DOHH2 (cell line): ENCODE results near the gene CHRNA9.

Experiments
- H3F3A ChIP-seq: fragments of 200-600 bp; sonication (generic), shearing (Covaris generic); 2 replicates; pipeline ENCODE4 v1.6.0; 2016; ENCODE audit warnings: antibody characterized with exemption, mild to moderate bottlenecking; ENCODE audit not compliant: control insufficient read depth, insufficient read depth
- H3K27ac ChIP-seq: fragments of 200-600 bp; sonication (generic); 2 replicates; pipeline ENCODE4 v1.5.1; 2014; ENCODE audit warnings: low read depth, mild to moderate bottlenecking, low read length, moderate library complexity
- H3K27me3 ChIP-seq: fragments of 200-600 bp; sonication (generic); 2 replicates; pipeline ENCODE4 v1.6.1; 2014; ENCODE audit warnings: mild to moderate bottlenecking, low read length, mixed read lengths; ENCODE audit not compliant: control insufficient read depth
- H3K36me3 ChIP-seq: fragments of 200-600 bp; sonication (generic); 2 replicates; pipeline ENCODE4 v1.6.1; 2014; ENCODE audit warnings: mild to moderate bottlenecking, low read length, moderate library complexity, mixed read lengths; ENCODE audit not compliant: control insufficient read depth
- H3K4me1 ChIP-seq: fragments of 200-600 bp; sonication (generic); 2 replicates; pipeline ENCODE4 v1.6.1; 2014; ENCODE audit warnings: mild to moderate bottlenecking, low read length, mixed read lengths; ENCODE audit not compliant: control insufficient read depth
- H3K4me2 ChIP-seq: fragments of 200-600 bp; sonication (generic); 2 replicates; pipeline ENCODE4 v1.6.0; 2014; ENCODE audit warnings: mild to moderate bottlenecking, low read length, moderate library complexity
- H3K4me3 ChIP-seq: fragments of 200-600 bp; sonication (generic); 2 replicates; pipeline ENCODE4 v1.5.1; 2014; ENCODE audit warnings: mild to moderate bottlenecking, low read length, mixed read lengths
- H3K79me2 ChIP-seq: fragments of 200-600 bp; sonication (generic); 2 replicates; pipeline ENCODE4 v1.6.1; 2014; ENCODE audit warnings: mild to moderate bottlenecking, low read length, mixed read lengths; ENCODE audit not compliant: control insufficient read depth
- H3K9me2 ChIP-seq: fragments of 200-600 bp; sonication (generic); replicated peaks from 2 replicates; pipeline ENCODE4 v1.6.1; 2014; ENCODE audit warnings: mild to moderate bottlenecking, low read length, mixed read lengths; ENCODE audit not compliant: control insufficient read depth
- H3K9me3 ChIP-seq: fragments of 200-600 bp; sonication (generic); 2 replicates; pipeline ENCODE4 v1.6.1; 2014; ENCODE audit warnings: antibody characterized with exemption, low read length, mixed read lengths; ENCODE audit not compliant: control insufficient read depth, insufficient read depth
- H4K20me1 ChIP-seq: fragments of 200-600 bp; sonication (generic); 2 replicates; pipeline ENCODE4 v1.6.0; 2014; ENCODE audit warnings: low read depth, mild to moderate bottlenecking, antibody characterized with exemption, low read length, moderate library complexity; ENCODE audit not compliant: control insufficient read depth, insufficient read depth
- CTCF ChIP-seq: fragments of 200-600 bp; sonication (generic); IDR thresholded peaks from one replicate; pipeline ENCODE4 v1.5.1; 2014; ENCODE audit warnings: antibody characterized with exemption, mild to moderate bottlenecking, low read depth, low read length; ENCODE audit not compliant: poor library complexity, severe bottlenecking
- EZH2phosphoT487 ChIP-seq: fragments of 200-600 bp; sonication (generic); IDR thresholded peaks from 2 replicates; pipeline ENCODE4 v1.6.1; 2017; ENCODE audit warnings: borderline replicate concordance, mild to moderate bottlenecking, antibody characterized with exemption, low read length, moderate library complexity, mixed read lengths

CHRNA9 gene

GRCh38 chr4:40305328-40306170 is 29.6 kb upstream of the CHRNA9 start:
- H3K27ac ChIP-seq, result peak overlapping the region; percentile 97
- H3K4me3 ChIP-seq, result peak overlapping the region; percentile 75
- peaks cover 12% of the 10 kb centered on the region for H3K79me2 ChIP-seq
- H3K4me1 ChIP-seq, result peaks cover 94% of the 10 kb centered on the region
- no peaks in the 10 kb centered on the region for H3K9me2 ChIP-seq
- TF ChIP-seq CTCF (peak; percentile 44), EZH2phosphoT487 (no peak)
- peaks cover 3% of the 10 kb centered on the region; the same call in 1 of the 2 replicates for H3K9me3 ChIP-seq
- no peaks in the 10 kb centered on the region for H4K20me1 ChIP-seq
- H3K27me3 ChIP-seq, result no peaks in the 10 kb centered on the region
- H3F3A ChIP-seq, result peaks cover 78% of the 10 kb centered on the region
- peaks cover 4% of the 10 kb centered on the region for H3K36me3 ChIP-seq
- peak overlapping the region; percentile 71 for H3K4me2 ChIP-seq

- peaks cover 12% of the 10 kb centered on the region for H3K79me2 ChIP-seq
- TF ChIP-seq CTCF (no peak), EZH2phosphoT487 (no peak)
- H3F3A ChIP-seq, result peaks cover 72% of the 10 kb centered on the region
These were observed 28.9 kb upstream of the CHRNA9 start for GRCh38 chr4:40306226-40306625.

GRCh38 chr4:40306976-40307375 is 28.2 kb upstream of the CHRNA9 start:
- no peak for TF ChIP-seq CTCF
- no peak for TF ChIP-seq EZH2phosphoT487
- peaks cover 67% of the 10 kb centered on the region for H3F3A ChIP-seq
- peaks cover 95% of the 10 kb centered on the region for H3K4me1 ChIP-seq
- H3K9me3 ChIP-seq, result peaks cover 3% of the 10 kb centered on the region; the same call in 1 of the 2 replicates
- H3K79me2 ChIP-seq, result peaks cover 12% of the 10 kb centered on the region
- no peaks in the 10 kb centered on the region for H3K9me2 ChIP-seq
- H3K36me3 ChIP-seq, result peaks cover 4% of the 10 kb centered on the region
- no peaks in the 10 kb centered on the region for H3K27me3 ChIP-seq
- no peaks in the 10 kb centered on the region for H4K20me1 ChIP-seq
- H3K4me3 ChIP-seq, result peak overlapping the region; percentile 75
- peak overlapping the region; percentile 97 for H3K27ac ChIP-seq
- H3K4me2 ChIP-seq, result peak overlapping the region; percentile 71

More at GRCh38 chr4:40306226-40306625, 28.9 kb upstream of the CHRNA9 start:
- peak overlapping the region; percentile 71 for H3K4me2 ChIP-seq
- H3K9me3 ChIP-seq, result peaks cover 3% of the 10 kb centered on the region; the same call in 1 of the 2 replicates
- peak overlapping the region; percentile 97 for H3K27ac ChIP-seq
- no peaks in the 10 kb centered on the region for H4K20me1 ChIP-seq
- H3K9me2 ChIP-seq, result no peaks in the 10 kb centered on the region
- peaks cover 94% of the 10 kb centered on the region for H3K4me1 ChIP-seq
- H3K36me3 ChIP-seq, result peaks cover 4% of the 10 kb centered on the region
- H3K27me3 ChIP-seq, result no peaks in the 10 kb centered on the region
- peak overlapping the region; percentile 75 for H3K4me3 ChIP-seq
